PC-9 (cell line): Measurements from ENCODE around the gene SCNN1B.

ENCODE experiments used
- CTCF ChIP-seq: fragments of 200-600 bp; sonication (generic); conservative IDR thresholded peaks from 2 replicates; pipeline ENCODE4 v1.6.1; 2017; ENCODE audit warnings: mixed run types, antibody characterized with exemption, mild to moderate bottlenecking, moderate library complexity
- EZH2 ChIP-seq: fragments of 200-600 bp; sonication (generic); IDR thresholded peaks from 2 replicates; pipeline ENCODE4 v1.8.0; 2017; ENCODE audit warnings: antibody characterized with exemption, low read depth

- no peak for TF ChIP-seq CTCF
- TF ChIP-seq EZH2 = no peak
These were observed 31.8 kb downstream of the SCNN1B start for GRCh38 chr16:23333831-23334456.
